ENCODE results near the gene PITPNB.

- TF ChIP-seq CTCF (IDR thresholded peaks at IDR 0.05; ENCODE audit: borderline replicate concordance, extremely low read depth, low read length, poor library complexity, severe bottlenecking) (no peak), EZH2 (IDR thresholded peaks at IDR 0.05; ENCODE audit: borderline replicate concordance, low read depth, low read length, severe bottlenecking) (no peak)
These were observed 53.6 kb downstream of the PITPNB start for GRCh38 chr22:27865496-27865895.

All from DND-41 (cell line).